ENCODE results near the gene EYA2. TPM values are rescaled to one million over a fixed set of nuclear protein-coding genes. Genes with fewer than 3 reads are reported as not detected.

The EYA2 gene
- total and polyA plus RNA-seq, 2 experiments from 2014 or later, result 0.18 TPM; not detected in 1

DNA sequence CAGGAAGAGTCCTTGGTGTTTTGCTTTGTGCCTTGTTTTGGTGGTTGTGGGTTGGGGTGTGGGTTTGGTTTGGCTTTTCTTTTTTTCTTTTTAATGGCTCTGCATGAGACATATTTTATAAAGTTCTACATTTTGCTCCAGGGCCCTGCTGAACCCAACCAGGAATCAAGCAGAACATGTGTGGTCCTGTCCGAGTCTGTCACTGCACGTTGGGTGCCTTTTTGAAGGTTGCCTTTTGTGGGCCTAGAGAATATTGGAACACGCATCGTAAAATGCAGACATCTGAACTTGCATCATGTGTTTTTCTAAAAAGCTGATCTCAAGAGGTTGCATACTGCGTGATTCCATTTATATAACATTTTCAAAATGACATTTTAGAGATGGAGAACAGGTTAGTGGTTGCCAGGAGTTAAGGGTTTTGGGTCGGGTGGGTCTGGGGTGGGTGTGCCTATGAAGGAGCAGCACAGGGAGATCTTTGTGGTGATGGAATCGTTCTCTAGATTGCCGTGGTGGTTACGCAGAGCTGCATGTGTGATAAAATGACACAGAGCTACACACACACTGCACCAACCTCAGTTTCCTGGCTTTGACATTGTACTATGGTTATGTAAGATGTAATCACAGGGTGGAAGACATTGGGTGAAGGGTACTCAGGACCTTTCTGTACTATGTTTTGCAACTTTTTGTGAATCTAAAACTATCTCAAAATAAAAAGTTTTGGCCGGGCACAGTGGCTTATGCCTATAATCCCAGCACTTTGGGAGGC lies 80.2 kb downstream of the EYA2 start:
- no peaks in the 10 kb centered on the region for H3K4me1 ChIP-seq (ENCODE audit: insufficient read depth)
- no peak for DNase-seq
- TF ChIP-seq EZH2 (IDR thresholded peaks at IDR 0.05; ENCODE audit: insufficient read depth, poor library complexity, severe bottlenecking), result no peak
- TF ChIP-seq EZH2phosphoT487 (IDR thresholded peaks at IDR 0.05; ENCODE audit: insufficient read depth, low read depth), result no peak
- no peak overlapping the region for H3K4me3 ChIP-seq
- H3K9me2 ChIP-seq (ENCODE audit: insufficient read depth), result no peaks in the 10 kb centered on the region
- no peak overlapping the region for H3K27ac ChIP-seq
- in situ Hi-C loops (cut with MboI), result no loop called here
- no peaks in the 10 kb centered on the region for H3K36me3 ChIP-seq (ENCODE audit: low read depth)
- no peaks in the 10 kb centered on the region for H3K9me3 ChIP-seq (ENCODE audit: low read depth)
- H3K9ac ChIP-seq, result no peak overlapping the region
- WGBS, 2 experiments (ENCODE audit: low coverage in 1 of 2, low lambda C conversion rate in 2 of 2, missing lambda C conversion rate in 2 of 2), result 63 to 75% methylated on average over 7 to 10 of the region's 10 CpGs
- H3K4me2 ChIP-seq (ENCODE audit: unreplicated experiment), result no peak overlapping the region
- no peaks in the 10 kb centered on the region for H3K79me2 ChIP-seq (ENCODE audit: insufficient read depth)
- H4K20me1 ChIP-seq (ENCODE audit: insufficient read depth), result no peaks in the 10 kb centered on the region
- H3K27me3 ChIP-seq (replicated peaks; ENCODE audit: insufficient read depth), result no peaks in the 10 kb centered on the region
- H3F3A ChIP-seq (ENCODE audit: insufficient read depth), result no peaks in the 10 kb centered on the region
- H2AFZ ChIP-seq, result no peak overlapping the region

- H3K9me3 ChIP-seq (ENCODE audit: low read depth), result no peaks in the 10 kb centered on the region
- H2AFZ ChIP-seq, result no peak overlapping the region
- no peaks in the 10 kb centered on the region for H3F3A ChIP-seq (ENCODE audit: insufficient read depth)
- H3K4me3 ChIP-seq, result no peak overlapping the region
- DNase-seq, result no peak
- TF ChIP-seq EZH2phosphoT487 (IDR thresholded peaks at IDR 0.05; ENCODE audit: insufficient read depth, low read depth) (no peak), EZH2 (IDR thresholded peaks at IDR 0.05; ENCODE audit: insufficient read depth, poor library complexity, severe bottlenecking) (no peak)
- H3K27me3 ChIP-seq (replicated peaks; ENCODE audit: insufficient read depth), result peaks cover 8% of the 10 kb centered on the region; the same call in 1 of the 2 replicates
- H3K27ac ChIP-seq, result no peak overlapping the region
- no peak overlapping the region for H3K4me2 ChIP-seq (ENCODE audit: unreplicated experiment)
- no peaks in the 10 kb centered on the region for H3K9me2 ChIP-seq (ENCODE audit: insufficient read depth)
- H3K9ac ChIP-seq, result no peak overlapping the region
- in situ Hi-C loops (cut with MboI), result no loop called here
- no peaks in the 10 kb centered on the region for H4K20me1 ChIP-seq (ENCODE audit: insufficient read depth)
- H3K36me3 ChIP-seq (ENCODE audit: low read depth), result no peaks in the 10 kb centered on the region
- 67 to 70% methylated on average over 6 of the region's 6 CpGs for WGBS, 2 experiments (ENCODE audit: low coverage in 1 of 2, low lambda C conversion rate in 2 of 2, missing lambda C conversion rate in 2 of 2)
- H3K4me1 ChIP-seq (ENCODE audit: insufficient read depth), result no peaks in the 10 kb centered on the region
- H3K79me2 ChIP-seq (ENCODE audit: insufficient read depth), result no peaks in the 10 kb centered on the region
Measured at GRCh38 chr20:46975976-46976375, 81.3 kb downstream of the EYA2 start.

DNA sequence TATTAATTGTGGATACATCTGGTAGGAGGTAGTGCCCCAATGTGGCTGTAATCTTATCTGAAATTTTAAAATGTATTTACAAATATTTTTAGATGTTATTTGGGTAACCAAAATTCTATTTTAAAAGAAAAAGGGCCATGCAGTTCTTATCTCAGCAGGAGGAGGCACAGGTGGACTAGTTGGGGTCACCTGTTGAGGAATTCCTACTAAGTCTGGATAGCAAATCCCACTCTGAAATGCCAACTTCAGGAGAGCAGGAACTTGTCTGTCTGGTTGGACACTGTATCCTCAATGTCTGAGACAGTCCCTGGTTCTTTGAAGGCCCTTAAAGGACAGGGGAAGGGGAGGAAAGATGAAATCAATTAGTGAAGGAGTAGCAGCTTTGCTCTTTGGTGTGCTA lies 82.6 kb downstream of the EYA2 start:
- Histone ChIP-seq H3K4me3 (no peak overlapping the region), H3K4me2 (ENCODE audit: unreplicated experiment) (no peak overlapping the region), H3K79me2 (ENCODE audit: insufficient read depth) (no peaks in the 10 kb centered on the region), H3K9ac (no peak overlapping the region), H3K9me2 (ENCODE audit: insufficient read depth) (no peaks in the 10 kb centered on the region), H3K4me1 (ENCODE audit: insufficient read depth) (no peaks in the 10 kb centered on the region), H3F3A (ENCODE audit: insufficient read depth) (no peaks in the 10 kb centered on the region), H3K9me3 (ENCODE audit: low read depth) (no peaks in the 10 kb centered on the region), H4K20me1 (ENCODE audit: insufficient read depth) (no peaks in the 10 kb centered on the region), H3K27ac (no peak overlapping the region), H3K36me3 (ENCODE audit: low read depth) (no peaks in the 10 kb centered on the region), H3K27me3 (replicated peaks; ENCODE audit: insufficient read depth) (peaks cover 14% of the 10 kb centered on the region), H2AFZ (no peak overlapping the region)
- no peak for DNase-seq
- in situ Hi-C loops (cut with MboI), result no loop called here
- TF ChIP-seq EZH2 (IDR thresholded peaks at IDR 0.05; ENCODE audit: insufficient read depth, poor library complexity, severe bottlenecking), result no peak

DNA sequence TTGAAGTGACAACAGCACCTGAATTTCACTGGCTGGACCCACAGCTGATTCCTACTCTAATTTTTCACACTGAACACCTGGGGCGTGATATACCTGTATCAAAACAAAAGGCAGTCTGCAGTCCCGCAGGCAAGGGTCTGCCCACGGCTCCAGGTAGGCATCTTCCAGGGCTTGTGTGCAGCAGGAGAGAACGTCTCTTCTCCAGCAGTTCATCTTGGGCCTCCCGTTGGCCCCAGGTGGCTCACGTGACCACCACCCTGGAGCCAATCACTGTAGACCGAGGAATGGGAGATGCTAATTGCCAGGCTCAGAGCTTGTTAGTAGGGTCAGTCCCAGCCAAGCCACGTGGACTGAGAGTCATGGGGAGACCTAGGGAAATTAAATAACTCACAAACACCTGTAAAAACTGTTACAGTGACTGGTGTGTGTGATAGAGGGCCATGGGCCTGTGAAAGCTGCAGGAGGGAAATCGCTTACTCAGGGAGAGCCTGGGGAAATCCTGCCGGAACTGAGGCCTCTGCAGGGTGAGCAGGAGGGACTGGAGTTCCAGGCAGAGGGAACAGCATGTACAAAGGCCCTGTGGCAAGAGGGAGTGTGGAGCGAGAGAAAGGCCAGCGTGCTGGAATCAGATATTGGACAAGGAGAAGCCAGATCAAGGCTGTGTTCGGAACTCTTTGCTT lies 83.4 kb downstream of the EYA2 start:
- in situ Hi-C loops (cut with MboI), result no loop called here
- Histone ChIP-seq H3K4me1 (ENCODE audit: insufficient read depth) (no peaks in the 10 kb centered on the region), H3F3A (ENCODE audit: insufficient read depth) (no peaks in the 10 kb centered on the region), H4K20me1 (ENCODE audit: insufficient read depth) (no peaks in the 10 kb centered on the region), H3K36me3 (ENCODE audit: low read depth) (no peaks in the 10 kb centered on the region), H3K4me3 (no peak overlapping the region), H3K9me3 (ENCODE audit: low read depth) (no peaks in the 10 kb centered on the region), H3K9ac (no peak overlapping the region), H3K9me2 (ENCODE audit: insufficient read depth) (no peaks in the 10 kb centered on the region), H2AFZ (no peak overlapping the region), H3K79me2 (ENCODE audit: insufficient read depth) (no peaks in the 10 kb centered on the region), H3K27ac (no peak overlapping the region), H3K4me2 (ENCODE audit: unreplicated experiment) (no peak overlapping the region), H3K27me3 (replicated peaks; ENCODE audit: insufficient read depth) (peaks cover 14% of the 10 kb centered on the region)
- DNase-seq, result no peak
- TF ChIP-seq EZH2 (IDR thresholded peaks at IDR 0.05; ENCODE audit: insufficient read depth, poor library complexity, severe bottlenecking) (no peak), EZH2phosphoT487 (IDR thresholded peaks at IDR 0.05; ENCODE audit: insufficient read depth, low read depth) (no peak)
- WGBS, 2 experiments (ENCODE audit: low coverage in 1 of 2, low lambda C conversion rate in 2 of 2, missing lambda C conversion rate in 2 of 2), result 68 to 72% methylated on average over 13 of the region's 13 CpGs

Data from GM23248 (cell line).